Fibroblast of skin of left biceps (primary cell): Measurements from ENCODE around the gene OMA1.

Experiments
- DNase-seq, 2 experiments: peaks; one replicate each; pipeline ENCODE4 v3.0.0-alpha.2; 2013; ENCODE audit warnings: low read depth in 2 of 2

OMA1 gene

GRCh38 chr1:58459911-58460310, 86.6 kb downstream of the OMA1 start:
- DNase-seq, result peak in 1 of 2 experiments; percentile 23

DNA sequence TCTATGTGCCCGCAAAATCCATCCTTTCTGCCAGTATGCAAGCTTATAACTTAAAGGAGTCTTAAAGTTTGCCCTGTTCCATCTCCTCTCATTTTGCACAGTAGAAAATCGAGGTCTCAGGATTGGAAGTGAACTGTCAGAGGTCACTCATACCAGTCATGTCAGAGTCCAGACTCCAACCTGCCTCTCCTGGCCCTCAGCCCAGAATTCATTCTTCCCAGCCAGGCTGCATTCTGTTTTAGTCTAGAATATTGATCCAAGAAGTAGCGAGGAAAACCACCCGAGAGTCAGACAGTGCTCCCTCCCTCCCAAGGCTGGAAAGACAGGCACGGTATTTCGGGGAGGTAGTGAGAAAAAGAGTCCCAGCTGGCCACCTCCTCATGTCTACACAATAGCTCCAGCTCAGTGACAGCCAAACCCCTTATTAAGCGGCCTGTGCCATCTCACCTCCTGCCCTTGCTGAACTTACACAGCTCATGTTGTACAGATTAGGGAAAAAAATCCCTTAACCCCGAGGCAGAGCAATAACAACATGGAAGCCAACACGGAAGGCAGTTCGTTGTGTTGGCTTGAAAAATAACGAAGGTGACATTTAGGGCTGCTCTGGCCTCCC, 89.4 kb downstream of the OMA1 start:
- no peak for DNase-seq

- DNase-seq, result peak; percentile 73 to 75
These were observed 90.1 kb downstream of the OMA1 start for GRCh38 chr1:58456470-58456869.

- DNase-seq, result no peak
These were observed 91.7 kb downstream of the OMA1 start for GRCh38 chr1:58454807-58455206.

DNA sequence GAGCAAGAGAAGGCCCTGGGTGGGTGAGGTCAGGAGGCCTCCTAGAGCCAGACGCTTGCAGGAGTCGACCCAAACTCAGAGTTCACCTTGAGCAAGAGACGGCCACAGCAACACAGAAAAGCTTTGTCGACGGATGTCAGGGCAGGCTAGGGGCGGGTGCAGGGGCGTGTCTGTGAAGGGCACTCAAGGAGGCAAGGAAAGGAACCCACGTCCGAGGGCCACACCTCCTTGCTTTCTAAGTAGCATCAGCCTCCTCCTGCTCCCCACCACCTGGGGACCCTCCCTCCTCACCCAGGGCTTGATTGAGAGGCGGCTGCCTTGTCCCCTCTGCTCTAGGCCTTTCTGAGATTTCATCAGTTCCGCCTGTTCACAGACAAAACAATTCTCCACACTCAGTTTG, 92.1 kb downstream of the OMA1 start:
- no peak for DNase-seq

- DNase-seq, result no peak
These were observed 94.8 kb downstream of the OMA1 start for GRCh38 chr1:58451560-58452191.

DNA sequence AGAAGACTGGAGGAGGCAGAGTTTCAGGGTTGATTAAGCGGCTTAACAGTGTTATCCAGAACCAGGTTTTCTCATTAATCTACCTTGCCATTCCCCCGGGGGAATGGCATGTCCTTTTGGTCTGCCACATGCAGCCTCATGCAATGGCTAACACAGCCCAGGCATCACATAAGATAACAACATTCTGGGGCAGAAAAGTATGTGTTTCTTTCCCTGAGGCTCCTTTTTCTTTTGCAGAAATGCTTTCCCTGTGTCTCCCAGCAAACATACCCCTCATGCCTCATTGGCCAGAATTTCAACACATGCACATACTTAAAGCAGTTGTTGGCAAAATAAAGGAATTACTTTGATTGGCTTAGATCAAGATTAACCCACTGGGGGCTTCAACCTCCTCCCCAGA, 98.6 kb downstream of the OMA1 start:
- DNase-seq, result no peak

DNA sequence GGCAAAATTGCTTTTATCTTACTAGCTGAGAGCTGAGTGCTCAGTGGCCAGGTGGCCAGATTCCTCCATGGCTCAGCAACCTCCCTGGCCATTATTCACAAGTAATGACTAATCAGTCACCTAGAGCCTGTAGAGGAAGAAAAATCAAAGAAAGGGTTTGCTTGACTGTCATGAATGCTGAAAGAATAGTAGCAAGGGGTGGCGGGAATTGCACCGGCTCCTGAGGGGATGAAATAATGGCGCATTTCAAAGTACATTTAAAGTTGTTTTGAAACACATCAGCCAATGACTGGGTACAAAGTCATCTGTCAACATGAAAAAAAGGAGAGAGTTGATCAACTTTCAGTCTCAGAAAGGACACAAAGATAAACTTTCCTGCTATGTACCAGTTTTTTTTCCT, 99.5 kb downstream of the OMA1 start:
- no peak for DNase-seq

- no peak for DNase-seq
These were observed 100.2 kb downstream of the OMA1 start for GRCh38 chr1:58446368-58446767.

DNA sequence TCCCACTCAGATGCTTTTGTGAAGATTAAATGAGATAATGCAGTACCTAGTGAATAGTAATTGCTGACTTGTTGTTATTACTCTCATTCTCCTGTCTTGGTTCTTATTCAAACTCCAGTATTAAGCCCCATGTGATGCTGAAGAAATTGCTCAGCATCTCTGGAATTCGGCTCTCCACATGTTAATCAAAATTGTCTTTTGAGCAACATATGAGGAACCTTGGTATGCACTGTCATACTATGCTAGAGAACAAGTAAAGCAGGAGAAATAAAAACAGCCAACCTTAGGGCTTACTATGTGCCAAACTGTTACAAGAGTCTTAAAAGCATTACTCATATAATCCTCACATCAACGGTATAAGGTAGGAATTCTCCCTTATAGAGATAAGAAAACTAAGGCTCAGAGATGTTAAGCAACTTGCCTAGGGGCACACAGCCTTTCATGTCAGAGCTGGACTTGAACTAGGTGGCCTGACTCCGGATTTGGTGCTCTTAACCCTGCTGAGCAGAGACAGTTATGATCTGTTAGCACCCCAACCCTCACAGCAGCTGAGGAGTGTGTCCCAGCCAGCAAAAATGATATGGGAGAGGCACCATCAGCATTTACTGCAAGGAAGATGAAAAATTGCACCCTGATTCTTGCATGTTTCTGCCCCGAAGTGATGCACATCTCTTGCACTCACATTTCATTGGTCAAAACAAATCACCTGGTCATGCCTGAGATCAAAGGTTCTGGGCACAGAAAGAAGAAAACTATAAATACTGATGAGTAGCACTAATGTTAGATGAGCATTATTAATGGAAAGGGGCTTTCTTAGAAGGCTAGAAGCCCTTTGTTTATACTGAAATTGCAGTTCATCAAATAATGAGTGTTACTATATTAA, 102.3 kb downstream of the OMA1 start:
- DNase-seq, result no peak

DNA sequence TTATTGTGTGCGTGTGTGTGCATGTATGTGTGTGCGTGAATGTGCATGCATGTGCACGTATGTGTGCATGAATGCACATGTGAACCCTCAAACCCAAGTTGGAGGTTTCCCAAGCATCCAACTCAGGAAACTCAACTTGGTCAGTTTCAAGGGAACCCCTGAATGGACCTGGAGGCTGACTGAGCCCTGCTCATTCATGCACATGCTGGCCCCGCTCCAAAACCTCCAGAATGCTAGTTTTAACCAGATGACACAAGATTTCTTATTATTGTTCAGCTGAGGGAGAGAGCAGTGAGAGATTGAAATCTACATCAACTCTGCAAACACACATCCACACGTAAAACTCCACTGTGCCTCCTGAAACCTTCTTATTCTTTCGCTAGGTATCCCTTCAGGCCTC, 104.4 kb downstream of the OMA1 start:
- DNase-seq, result no peak

GRCh38 chr1:58441699-58442098, 104.8 kb downstream of the OMA1 start:
- DNase-seq, result no peak

- no peak for DNase-seq
These were observed 105.8 kb downstream of the OMA1 start for GRCh38 chr1:58440696-58441095.

DNA sequence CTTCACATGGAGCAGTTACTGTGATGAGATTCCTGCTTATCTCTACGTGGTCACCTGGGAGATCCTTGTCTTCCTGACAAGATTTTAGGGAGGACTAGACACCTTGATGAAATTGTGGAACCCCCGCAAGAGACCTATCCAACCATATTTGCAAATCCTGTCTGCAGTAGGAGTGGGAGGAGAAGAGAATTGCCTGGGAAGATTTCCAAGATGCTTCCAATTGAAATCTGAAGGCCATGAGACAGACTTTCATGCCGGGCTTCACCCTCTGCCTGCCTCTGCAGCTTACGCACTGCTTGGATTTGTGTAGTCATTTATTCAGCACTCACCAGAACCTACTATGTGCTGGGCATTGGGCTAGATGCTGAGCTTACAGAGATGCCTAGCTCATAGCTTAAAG, 106.6 kb downstream of the OMA1 start:
- no peak for DNase-seq

- DNase-seq, result no peak
These were observed 108.1 kb downstream of the OMA1 start for GRCh38 chr1:58438468-58438867.

DNA sequence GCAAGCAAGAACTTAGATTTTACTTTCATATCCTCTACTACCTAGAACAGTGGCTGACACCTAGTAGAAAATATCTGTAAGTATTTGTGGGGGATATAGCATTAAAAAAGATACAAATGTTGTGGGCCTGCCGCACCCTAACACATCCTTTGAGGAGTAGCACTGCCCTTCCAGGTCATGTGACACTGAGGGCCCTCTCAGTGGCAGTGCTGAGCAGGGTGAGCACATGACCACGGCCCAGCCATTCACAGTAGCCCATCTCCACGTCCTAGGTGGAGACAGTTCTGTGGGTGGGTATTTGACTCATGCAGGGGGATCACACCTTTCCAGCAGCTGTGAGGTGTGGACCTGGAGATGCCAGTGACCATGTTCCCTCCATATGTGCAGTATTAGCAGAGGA, 108.9 kb downstream of the OMA1 start:
- DNase-seq, result no peak

DNA sequence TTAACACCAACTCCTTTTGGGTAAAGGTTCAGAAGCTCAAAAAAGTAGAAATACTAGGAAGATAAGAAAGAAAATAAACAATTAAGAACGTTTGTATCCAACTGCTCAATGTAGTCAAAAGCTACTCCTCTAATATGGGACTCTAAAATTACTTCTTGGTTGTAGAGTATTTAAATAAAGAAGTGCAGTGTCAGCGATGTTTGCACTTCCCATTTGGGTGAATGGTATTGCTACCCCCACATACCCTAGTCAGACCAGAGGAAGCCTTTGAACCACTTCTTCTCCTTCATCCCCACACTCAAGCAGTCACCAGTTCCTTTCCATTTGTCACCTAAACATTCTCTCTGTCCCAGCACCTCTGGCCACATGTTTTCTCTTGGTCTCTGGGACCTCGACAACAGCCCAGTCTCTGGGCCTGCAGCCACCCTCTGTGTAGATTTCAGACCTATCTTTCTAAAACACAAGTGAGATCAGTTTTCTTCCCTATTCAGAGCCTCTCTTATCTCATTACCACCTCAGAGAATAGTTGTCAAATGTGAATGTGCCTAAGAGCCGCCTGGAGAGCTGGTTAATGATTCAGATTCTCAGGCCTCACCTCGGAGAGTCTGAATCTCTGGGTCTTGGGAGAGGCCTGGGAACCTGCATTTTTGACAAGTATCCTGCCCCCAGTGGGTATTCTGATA, 109.8 kb downstream of the OMA1 start:
- DNase-seq, result no peak

- no peak for DNase-seq
These were observed 111.2 kb downstream of the OMA1 start for GRCh38 chr1:58435376-58435775.

GRCh38 chr1:58434607-58435006, 111.9 kb downstream of the OMA1 start:
- DNase-seq, result no peak

DNA sequence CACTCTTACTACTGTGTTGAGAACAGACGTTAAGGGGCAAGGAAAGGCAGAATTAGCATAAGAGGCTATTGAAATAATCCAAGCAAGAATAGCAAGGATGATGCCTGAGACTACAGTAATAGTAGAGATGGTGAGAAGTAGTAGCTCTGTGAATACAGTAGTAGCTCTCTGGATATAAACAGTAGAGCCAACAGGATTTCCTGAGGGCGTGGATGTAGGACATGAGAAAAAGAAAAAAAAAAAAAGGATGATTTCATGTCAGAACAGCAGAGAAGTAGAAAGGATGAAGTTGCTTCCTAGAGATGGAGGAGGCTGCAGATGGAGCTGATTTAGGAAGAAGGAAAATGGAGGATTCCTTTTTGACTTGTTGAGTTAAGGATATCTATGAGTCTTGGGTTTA, 112.3 kb downstream of the OMA1 start:
- no peak for DNase-seq

- peak in 1 of 2 experiments; percentile 55 for DNase-seq
These were observed 113.5 kb downstream of the OMA1 start for GRCh38 chr1:58432851-58433668.
